ENCODE data around the gene PCED1A.

Gene PCED1A

GRCh38 chr20:2840138-2840966 is at the start of gene PCED1A, which contains the start of gene VPS16:
PCED1A (minus strand) TSS chr20:2840655; CDS start chr20:2839912, 743 bp downstream.
VPS16 (plus strand) TSS chr20:2840745; CDS start chr20:2840775, 30 bp downstream.
- DNase-seq (ENCODE audit: low spot score) = peak; percentile 60
- no peak for FAIRE-seq

GRCh38 chr20:2889797-2890196 is 49.3 kb upstream of the PCED1A start:
- FAIRE-seq = no peak
- DNase-seq (ENCODE audit: low spot score) = no peak

GRCh38 chr20:2889209-2889608 is 48.8 kb upstream of the PCED1A start:
- DNase-seq (ENCODE audit: low spot score) (no peak), FAIRE-seq (no peak)

- FAIRE-seq (no peak), DNase-seq (ENCODE audit: low spot score) (no peak)
Observed at GRCh38 chr20:2888224-2888955, 47.9 kb upstream of the PCED1A start.

GRCh38 chr20:2887715-2888114 is 47.3 kb upstream of the PCED1A start:
- DNase-seq (ENCODE audit: low spot score) = no peak
- no peak for FAIRE-seq

- no peak for FAIRE-seq
- DNase-seq (ENCODE audit: low spot score) = no peak
Observed at GRCh38 chr20:2883726-2884637, 43.5 kb upstream of the PCED1A start.

- FAIRE-seq (no peak), DNase-seq (ENCODE audit: low spot score) (no peak)
Observed at GRCh38 chr20:2880650-2881049, 40.2 kb upstream of the PCED1A start.

GRCh38 chr20:2879146-2879545 is 38.7 kb upstream of the PCED1A start:
- no peak for DNase-seq (ENCODE audit: low spot score)

GRCh38 chr20:2878515-2878914 is 38.1 kb upstream of the PCED1A start:
- FAIRE-seq = no peak
- no peak for DNase-seq (ENCODE audit: low spot score)

More at GRCh38 chr20:2879146-2879545, 38.7 kb upstream of the PCED1A start:
- no peak for FAIRE-seq

- FAIRE-seq = no peak
- DNase-seq (ENCODE audit: low spot score) = no peak
Observed at GRCh38 chr20:2875690-2876203, 35.3 kb upstream of the PCED1A start.

- no peak for DNase-seq (ENCODE audit: low spot score)
- no peak for FAIRE-seq
Observed at GRCh38 chr20:2874456-2874855, 34.0 kb upstream of the PCED1A start.

GRCh38 chr20:2873747-2874041 is 33.2 kb upstream of the PCED1A start:
- no peak for DNase-seq (ENCODE audit: low spot score)
- no peak for FAIRE-seq

GRCh38 chr20:2873010-2873746 is 32.7 kb upstream of the PCED1A start, which contains the start of gene PTPRA:
PTPRA (plus strand) TSS chr20:2873481; CDS start chr20:2964278, 90,797 bp downstream.
- peak; percentile 76 for DNase-seq (ENCODE audit: low spot score)
- no peak for FAIRE-seq

GRCh38 chr20:2872459-2873009 is 32.1 kb upstream of the PCED1A start:
- FAIRE-seq = no peak
- DNase-seq (ENCODE audit: low spot score) = no peak

GRCh38 chr20:2871661-2872458 is 31.4 kb upstream of the PCED1A start:
- DNase-seq (ENCODE audit: low spot score) = no peak
- no peak for FAIRE-seq

GRCh38 chr20:2871111-2871465 is 30.6 kb upstream of the PCED1A start:
- FAIRE-seq (no peak), DNase-seq (ENCODE audit: low spot score) (no peak)

GRCh38 chr20:2869381-2869780 is 28.9 kb upstream of the PCED1A start:
- DNase-seq (ENCODE audit: low spot score) = no peak
- FAIRE-seq = no peak

- DNase-seq (ENCODE audit: low spot score) = no peak
- no peak for FAIRE-seq
Observed at GRCh38 chr20:2867081-2867864, 26.8 kb upstream of the PCED1A start.

GRCh38 chr20:2866236-2866635 is 25.8 kb upstream of the PCED1A start:
- no peak for DNase-seq (ENCODE audit: low spot score)
- FAIRE-seq = no peak
